Activated naive CD4-positive, alpha-beta T cell treated with anti-CD3 and anti-CD28 coated beads for 36 hours (primary cell): Measurements from ENCODE around the gene FUT3. TPM values are rescaled to one million over a fixed set of nuclear protein-coding genes. Genes with fewer than 3 reads are reported as not detected.
"Not testable (repeated sequence)": the region's sequence is repeated elsewhere in the genome, so short reads cannot be mapped to it uniquely, and the experiment has no call there.

Source experiments
- CTCF ChIA-PET: fragments of 350-600 bp; sonication (Branson Sonifier 250); formaldehyde crosslinking; loops from one replicate; lab custom pipeline; 2021; ENCODE audit warnings: antibody characterized with exemption; lab: Charles Lee
- DNase-seq: peaks from one replicate; pipeline ENCODE4 v3.0.0-alpha.2; 2020
- H3K27ac Mint-ChIP-seq: one replicate; pipeline ENCODE4 v1.8.0; 2021; ENCODE audit warnings: mild to moderate bottlenecking, mixed read lengths
- H3K27me3 Mint-ChIP-seq: one replicate; pipeline ENCODE4 v1.8.0; 2021; ENCODE audit warnings: low read depth, mixed read lengths
- H3K36me3 Mint-ChIP-seq: one replicate; pipeline ENCODE4 v1.8.0; 2021; ENCODE audit warnings: low read depth, mixed read lengths
- H3K4me1 Mint-ChIP-seq: one replicate; pipeline ENCODE4 v1.8.0; 2021; ENCODE audit warnings: low read depth, mixed read lengths
- H3K4me3 Mint-ChIP-seq: one replicate; pipeline ENCODE4 v1.8.0; 2021; ENCODE audit warnings: mild to moderate bottlenecking, moderate library complexity, mixed read lengths
- H3K9me3 Mint-ChIP-seq: one replicate; pipeline ENCODE4 v1.8.0; 2021; ENCODE audit warnings: mixed read lengths
- intact Hi-C: fragments of 100-400 bp; cut with micrococcal nuclease; formaldehyde crosslinking; loops from one replicate; pipeline ENCODE4 v1.15.1; 2023
- total RNA-seq, 2 experiments: library from RNA; stranded (reverse); gene quantifications; one replicate each; pipeline ENCODE4 v1.2.3, GENCODE V29; 2021

FUT3 gene
- total RNA-seq, 2 experiments from 2014 or later, result not detected

GRCh38 chr19:5880196-5880595, 28.9 kb upstream of the FUT3 start:
- H3K9me3 Mint-ChIP-seq, result no peaks in the 10 kb centered on the region
- H3K4me1 Mint-ChIP-seq, result no peaks in the 10 kb centered on the region
- H3K36me3 Mint-ChIP-seq, result no peaks in the 10 kb centered on the region
- DNase-seq, result no peak
- intact Hi-C loops, result no loop called here
- CTCF ChIA-PET, result no interaction called here
- no peak overlapping the region for H3K4me3 Mint-ChIP-seq
- H3K27me3 Mint-ChIP-seq, result peaks cover 12% of the 10 kb centered on the region
- H3K27ac Mint-ChIP-seq, result no peak overlapping the region

GRCh38 chr19:5877882-5878281, 26.6 kb upstream of the FUT3 start:
- no peak overlapping the region for H3K4me3 Mint-ChIP-seq
- H3K27me3 Mint-ChIP-seq, result peaks cover 14% of the 10 kb centered on the region
- H3K4me1 Mint-ChIP-seq, result no peaks in the 10 kb centered on the region
- no peaks in the 10 kb centered on the region for H3K9me3 Mint-ChIP-seq
- DNase-seq, result no peak
- CTCF ChIA-PET, result interaction anchor here (1.1 to 1.2 kb wide), 2 partner anchors 74 to 145 kb away, joined by 3 to 5 read pairs; no protein-coding TSS in a partner anchor
- H3K36me3 Mint-ChIP-seq, result no peaks in the 10 kb centered on the region
- intact Hi-C loops, result no loop called here
- H3K27ac Mint-ChIP-seq, result no peak overlapping the region

- peaks cover 12% of the 10 kb centered on the region for H3K27me3 Mint-ChIP-seq
- H3K4me3 Mint-ChIP-seq, result no peak overlapping the region
- no peaks in the 10 kb centered on the region for H3K4me1 Mint-ChIP-seq
- H3K9me3 Mint-ChIP-seq, result no peaks in the 10 kb centered on the region
- no peak for DNase-seq
- H3K27ac Mint-ChIP-seq, result no peak overlapping the region
- CTCF ChIA-PET, result interaction anchor here (1.2 kb wide), 1 partner anchor 73 kb away, joined by 5 read pairs; no protein-coding TSS in a partner anchor
- no peaks in the 10 kb centered on the region for H3K36me3 Mint-ChIP-seq
- intact Hi-C loops, result no loop called here
These were observed 26.2 kb upstream of the FUT3 start for GRCh38 chr19:5877427-5877826.

GRCh38 chr19:5874496-5874895, 23.2 kb upstream of the FUT3 start:
- CTCF ChIA-PET, H3K27me3 Mint-ChIP-seq, intact Hi-C loops, H3K4me1 Mint-ChIP-seq, H3K27ac Mint-ChIP-seq, H3K4me3 Mint-ChIP-seq, H3K36me3 Mint-ChIP-seq, H3K9me3 Mint-ChIP-seq, DNase-seq: not testable (repeated sequence)

- DNase-seq, result no peak
- Mint-ChIP-seq H3K36me3 (no peaks in the 10 kb centered on the region), H3K27ac (no peak overlapping the region), H3K9me3 (no peaks in the 10 kb centered on the region), H3K27me3 (peaks cover 7% of the 10 kb centered on the region), H3K4me1 (no peaks in the 10 kb centered on the region), H3K4me3 (no peak overlapping the region)
- CTCF ChIA-PET, result interaction anchor here (1.1 to 1.2 kb wide), 2 partner anchors 67 to 149 kb away, joined by 3 read pairs; no protein-coding TSS in a partner anchor
- intact Hi-C loops, result no loop called here
These were observed 22.5 kb upstream of the FUT3 start for GRCh38 chr19:5873617-5874199.

GRCh38 chr19:5870986-5871394, 19.7 kb upstream of the FUT3 start:
- Mint-ChIP-seq H3K36me3 (no peaks in the 10 kb centered on the region), H3K9me3 (no peaks in the 10 kb centered on the region), H3K4me3 (no peak overlapping the region), H3K4me1 (no peaks in the 10 kb centered on the region), H3K27ac (no peak overlapping the region), H3K27me3 (peaks cover 2% of the 10 kb centered on the region)
- intact Hi-C loops, result no loop called here
- DNase-seq, result no peak
- CTCF ChIA-PET, result no interaction called here

- CTCF ChIA-PET, result no interaction called here
- H3K4me1 Mint-ChIP-seq, result no peaks in the 10 kb centered on the region
- intact Hi-C loops, result no loop called here
- no peak overlapping the region for H3K4me3 Mint-ChIP-seq
- H3K9me3 Mint-ChIP-seq, result no peaks in the 10 kb centered on the region
- H3K27ac Mint-ChIP-seq, result no peak overlapping the region
- no peaks in the 10 kb centered on the region for H3K36me3 Mint-ChIP-seq
- DNase-seq, result no peak
- H3K27me3 Mint-ChIP-seq, result no peaks in the 10 kb centered on the region
These were observed 16.2 kb upstream of the FUT3 start for GRCh38 chr19:5867201-5868136.

- no peaks in the 10 kb centered on the region for H3K4me1 Mint-ChIP-seq
- no peak overlapping the region for H3K27ac Mint-ChIP-seq
- no peaks in the 10 kb centered on the region for H3K36me3 Mint-ChIP-seq
- H3K9me3 Mint-ChIP-seq, result no peaks in the 10 kb centered on the region
- CTCF ChIA-PET, result no interaction called here
- H3K27me3 Mint-ChIP-seq, result no peaks in the 10 kb centered on the region
- intact Hi-C loops, result no loop called here
- no peak overlapping the region for H3K4me3 Mint-ChIP-seq
- no peak for DNase-seq
These were observed 14.5 kb upstream of the FUT3 start for GRCh38 chr19:5865772-5866171.

- Mint-ChIP-seq H3K4me3 (no peak overlapping the region), H3K27me3 (no peaks in the 10 kb centered on the region), H3K4me1 (no peaks in the 10 kb centered on the region), H3K36me3 (no peaks in the 10 kb centered on the region), H3K27ac (no peak overlapping the region), H3K9me3 (no peaks in the 10 kb centered on the region)
- CTCF ChIA-PET, result no interaction called here
- DNase-seq, result no peak
- intact Hi-C loops, result no loop called here
These were observed 13.7 kb upstream of the FUT3 start for GRCh38 chr19:5864725-5865486.

- no peak overlapping the region for H3K27ac Mint-ChIP-seq
- no peaks in the 10 kb centered on the region for H3K36me3 Mint-ChIP-seq
- no peak for DNase-seq
- H3K9me3 Mint-ChIP-seq, result no peaks in the 10 kb centered on the region
- H3K4me1 Mint-ChIP-seq, result no peaks in the 10 kb centered on the region
- intact Hi-C loops, result no loop called here
- no peak overlapping the region for H3K4me3 Mint-ChIP-seq
- no peaks in the 10 kb centered on the region for H3K27me3 Mint-ChIP-seq
- CTCF ChIA-PET, result interaction anchor here (2.0 kb wide), 1 partner anchor 60 kb away, joined by 6 read pairs; the partner anchor contains the start of gene NRTN
These were observed 12.9 kb upstream of the FUT3 start for GRCh38 chr19:5864013-5864720.

GRCh38 chr19:5863030-5863665, 11.9 kb upstream of the FUT3 start:
- DNase-seq, result no peak
- intact Hi-C loops, result no loop called here
- Mint-ChIP-seq H3K36me3 (no peaks in the 10 kb centered on the region), H3K9me3 (no peaks in the 10 kb centered on the region), H3K27me3 (no peaks in the 10 kb centered on the region), H3K4me3 (no peak overlapping the region), H3K27ac (no peak overlapping the region), H3K4me1 (no peaks in the 10 kb centered on the region)
- CTCF ChIA-PET, result interaction anchor here (2.0 kb wide), 1 partner anchor 59 kb away, joined by 6 read pairs; the partner anchor contains the start of gene NRTN
